Measurements from ENCODE around the gene NPAS2.

NPAS2 gene

DNA sequence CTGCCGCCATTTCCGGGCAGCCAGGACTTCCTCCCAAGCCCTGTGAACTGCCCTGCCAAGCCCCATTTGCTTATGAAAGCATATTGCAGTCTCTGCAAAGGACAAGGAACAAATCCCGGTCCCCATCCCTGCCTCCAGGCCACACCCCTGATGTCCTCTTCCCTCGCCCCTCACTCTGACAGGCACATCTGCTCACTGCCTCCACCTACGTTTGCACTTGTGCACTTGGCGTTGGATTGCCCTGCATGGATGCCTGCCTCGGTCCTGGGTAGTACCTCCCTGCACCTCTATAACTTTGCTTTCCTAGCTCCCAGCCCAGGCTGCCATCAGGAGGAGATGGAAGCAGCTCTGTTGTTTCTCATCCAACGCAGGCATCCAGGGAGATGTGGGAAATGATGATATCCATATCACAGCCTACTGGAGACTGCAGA is 162.5 kb downstream of the NPAS2 start:
- no peak overlapping the region for H3K4me3 ChIP-seq (ENCODE audit: low read depth, low read length)
- TF ChIP-seq, protein P1, sequence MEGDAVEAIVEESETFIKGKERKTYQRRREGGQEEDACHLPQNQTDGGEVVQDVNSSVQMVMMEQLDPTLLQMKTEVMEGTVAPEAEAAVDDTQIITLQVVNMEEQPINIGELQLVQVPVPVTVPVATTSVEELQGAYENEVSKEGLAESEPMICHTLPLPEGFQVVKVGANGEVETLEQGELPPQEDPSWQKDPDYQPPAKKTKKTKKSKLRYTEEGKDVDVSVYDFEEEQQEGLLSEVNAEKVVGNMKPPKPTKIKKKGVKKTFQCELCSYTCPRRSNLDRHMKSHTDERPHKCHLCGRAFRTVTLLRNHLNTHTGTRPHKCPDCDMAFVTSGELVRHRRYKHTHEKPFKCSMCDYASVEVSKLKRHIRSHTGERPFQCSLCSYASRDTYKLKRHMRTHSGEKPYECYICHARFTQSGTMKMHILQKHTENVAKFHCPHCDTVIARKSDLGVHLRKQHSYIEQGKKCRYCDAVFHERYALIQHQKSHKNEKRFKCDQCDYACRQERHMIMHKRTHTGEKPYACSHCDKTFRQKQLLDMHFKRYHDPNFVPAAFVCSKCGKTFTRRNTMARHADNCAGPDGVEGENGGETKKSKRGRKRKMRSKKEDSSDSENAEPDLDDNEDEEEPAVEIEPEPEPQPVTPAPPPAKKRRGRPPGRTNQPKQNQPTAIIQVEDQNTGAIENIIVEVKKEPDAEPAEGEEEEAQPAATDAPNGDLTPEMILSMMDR (IDR thresholded peaks at IDR 0.05; ENCODE audit: control insufficient read depth, extremely low read depth, insufficient read depth), result no peak
- no peak for DNase-seq (ENCODE audit: low read depth)

DNA sequence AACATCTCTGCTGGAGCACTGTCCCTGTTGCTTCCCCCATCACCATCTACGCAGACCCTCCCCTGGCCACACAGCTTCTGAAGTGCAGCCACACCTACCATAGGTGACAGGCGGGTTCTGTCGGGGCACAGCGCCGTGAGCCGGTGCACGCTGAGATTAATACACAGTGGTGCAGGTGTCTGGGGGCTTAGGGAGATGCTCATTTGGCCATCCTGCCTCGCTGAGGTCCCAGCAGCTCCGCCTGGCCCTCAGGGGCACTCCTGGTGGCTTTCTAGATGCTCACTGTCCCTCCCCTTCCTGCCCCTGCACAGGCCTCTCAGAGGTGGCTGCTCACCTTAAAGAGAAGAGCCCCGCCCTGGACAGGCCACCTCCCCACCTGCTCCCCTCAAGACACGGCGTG is 163.3 kb downstream of the NPAS2 start:
- DNase-seq (ENCODE audit: low read depth), result no peak
- no peak overlapping the region for H3K4me3 ChIP-seq (ENCODE audit: low read depth, low read length)
- TF ChIP-seq, protein P1 (IDR thresholded peaks at IDR 0.05; ENCODE audit: control insufficient read depth, extremely low read depth, insufficient read depth), result no peak

DNA sequence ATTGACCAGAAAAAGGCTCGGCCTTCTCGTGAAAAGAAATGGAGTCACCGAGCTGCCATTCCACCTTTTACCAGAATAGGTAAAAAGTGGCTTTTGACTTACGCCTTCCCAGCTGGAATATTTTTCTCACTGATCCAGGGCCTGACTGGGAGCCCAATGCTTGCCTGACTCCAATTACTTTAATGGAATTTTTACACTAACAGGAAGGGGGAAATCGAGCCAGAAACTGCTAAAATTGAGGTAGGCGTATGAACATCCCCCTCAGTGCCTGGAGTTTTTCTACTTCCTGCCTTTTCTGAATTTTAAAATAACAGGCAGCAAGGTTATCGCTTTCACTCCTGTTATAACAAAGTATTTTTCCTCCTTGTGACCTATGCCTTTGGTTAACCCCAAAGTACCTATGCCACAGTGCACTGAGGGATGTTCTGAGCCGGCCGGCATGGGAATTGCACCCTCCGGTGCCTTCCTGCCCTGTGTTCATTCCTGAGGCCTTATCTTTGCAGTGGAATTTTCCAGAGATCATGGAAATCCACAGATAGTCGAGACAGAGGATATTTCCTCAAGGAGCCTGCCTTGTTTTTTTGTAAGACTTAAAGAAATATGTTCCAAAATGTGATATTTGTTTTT is 163.9 kb downstream of the NPAS2 start:
- TF ChIP-seq, protein P1 (IDR thresholded peaks at IDR 0.05; ENCODE audit: control insufficient read depth, extremely low read depth, insufficient read depth), result no peak
- DNase-seq (ENCODE audit: low read depth), result no peak
- no peak overlapping the region for H3K4me3 ChIP-seq (ENCODE audit: low read depth, low read length)

DNA sequence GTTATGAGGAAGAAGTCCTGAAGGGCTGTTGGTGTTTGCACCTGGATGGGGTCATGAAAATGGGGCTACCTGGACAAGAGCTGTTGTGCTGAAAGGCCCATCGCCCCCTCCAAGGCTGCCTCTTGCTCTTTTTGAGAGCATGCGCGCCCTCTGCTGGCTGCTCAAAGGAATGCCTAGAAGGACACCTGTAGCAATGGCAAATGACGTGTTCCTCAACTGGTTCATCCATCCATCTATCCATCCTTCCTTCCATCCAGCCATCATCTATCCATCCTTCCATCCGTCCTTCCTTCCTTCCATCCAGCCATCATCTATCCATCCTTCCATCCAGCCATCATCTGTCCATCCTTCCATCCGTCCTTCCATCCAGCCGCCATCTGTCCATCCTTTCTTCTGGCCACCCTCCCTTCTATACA is 165.0 kb downstream of the NPAS2 start:
- TF ChIP-seq, protein P1 (IDR thresholded peaks at IDR 0.05; ENCODE audit: control insufficient read depth, extremely low read depth, insufficient read depth), result peak; percentile 88
- DNase-seq (ENCODE audit: low read depth), result no peak
- H3K4me3 ChIP-seq (ENCODE audit: low read depth, low read length), result no peak overlapping the region

DNA sequence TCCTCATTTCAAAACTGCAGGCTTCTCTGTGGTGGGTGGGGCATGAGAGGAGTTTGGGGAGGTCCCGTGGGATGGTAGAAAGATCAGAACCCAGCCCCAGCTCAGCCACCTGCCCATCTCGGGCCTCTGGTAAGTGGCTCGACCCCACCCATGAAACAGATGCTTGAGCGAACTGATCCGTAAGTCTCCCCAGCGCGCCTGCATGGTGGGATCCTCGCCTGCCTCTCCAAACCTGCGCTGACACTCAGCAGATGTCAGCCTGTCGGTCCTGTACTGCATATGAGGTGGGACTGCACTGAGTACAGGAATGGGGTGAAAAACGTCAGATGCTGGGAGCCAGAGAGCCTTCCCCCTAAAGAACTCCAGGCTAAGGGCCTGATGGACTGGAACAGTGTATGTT is 166.2 kb downstream of the NPAS2 start:
- no peak for DNase-seq (ENCODE audit: low read depth)
- TF ChIP-seq, protein P1 (IDR thresholded peaks at IDR 0.05; ENCODE audit: control insufficient read depth, extremely low read depth, insufficient read depth), result no peak
- no peak overlapping the region for H3K4me3 ChIP-seq (ENCODE audit: low read depth, low read length)

DNA sequence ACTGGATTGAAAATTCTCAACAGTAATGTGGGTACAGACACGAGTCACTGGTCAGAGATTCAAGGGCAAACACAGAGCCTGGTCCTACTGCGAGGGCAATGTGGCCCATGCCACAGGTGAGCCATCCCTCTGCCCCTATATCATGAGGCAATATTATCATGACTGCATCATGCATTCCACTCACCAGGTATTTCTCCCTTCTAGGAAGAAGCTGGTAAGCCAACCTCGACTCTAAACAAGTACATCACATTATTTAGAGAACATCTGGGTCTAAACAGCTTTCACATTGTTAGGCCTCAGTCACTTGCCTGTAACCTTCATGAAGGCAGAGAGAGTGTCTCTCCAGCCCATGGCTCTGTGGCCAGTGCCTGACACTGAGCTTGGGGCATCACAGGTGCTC is 167.6 kb downstream of the NPAS2 start:
- TF ChIP-seq, protein P1 (IDR thresholded peaks at IDR 0.05; ENCODE audit: control insufficient read depth, extremely low read depth, insufficient read depth), result no peak
- H3K4me3 ChIP-seq (ENCODE audit: low read depth, low read length), result no peak overlapping the region
- no peak for DNase-seq (ENCODE audit: low read depth)

DNA sequence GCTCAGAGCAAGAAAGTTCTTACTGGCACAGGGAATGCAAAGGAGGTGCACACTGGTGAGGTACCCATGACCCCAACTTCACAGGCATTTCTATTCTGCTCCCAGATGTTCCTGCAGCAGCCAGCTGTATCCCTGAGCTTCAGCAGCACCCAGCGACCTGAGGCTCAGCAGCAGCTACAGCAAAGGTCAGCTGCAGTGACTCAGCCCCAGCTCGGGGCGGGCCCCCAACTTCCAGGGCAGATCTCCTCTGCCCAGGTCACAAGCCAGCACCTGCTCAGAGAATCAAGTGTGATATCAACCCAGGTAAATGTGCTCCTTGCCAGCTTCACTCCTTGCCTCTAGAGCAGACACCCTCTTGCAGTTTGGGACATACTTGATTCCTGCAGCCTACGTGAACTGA is 168.0 kb downstream of the NPAS2 start:
- TF ChIP-seq, protein P1 (IDR thresholded peaks at IDR 0.05; ENCODE audit: control insufficient read depth, extremely low read depth, insufficient read depth), result no peak
- no peak overlapping the region for H3K4me3 ChIP-seq (ENCODE audit: low read depth, low read length)

More for the DNA sequence above, 168.0 kb downstream of the NPAS2 start:
- no peak for DNase-seq (ENCODE audit: low read depth)

Data from LNCaP clone FGC (cell line).